ENCODE data around the gene AP3S1.

The AP3S1 gene

GRCh38 chr5:115841382-115842088 lies at the start of gene AP3S1, which contains the start of gene ATG12:
TSS of gene AP3S1 (plus strand) at chr5:115841935. CDS start at chr5:115842038, 103 bp downstream.
TSS of gene ATG12 (minus strand) at chr5:115841565. CDS start at chr5:115841552, 13 bp downstream.
- TF ChIP-seq CTCF (conservative IDR thresholded peaks at IDR 0.05; ENCODE audit: control insufficient read depth, insufficient read depth, low read depth, low read length): no peak
- DNase-seq (ENCODE audit: low read depth): peak; percentile 91
- peak within 1 kb of the TSS; percentile 78 for H3K4me3 ChIP-seq (ENCODE audit: control insufficient read depth, low read depth, low read length)

- no peak for TF ChIP-seq CTCF (conservative IDR thresholded peaks at IDR 0.05; ENCODE audit: control insufficient read depth, insufficient read depth, low read depth, low read length)
- no peak overlapping the region for H3K4me3 ChIP-seq (ENCODE audit: control insufficient read depth, low read depth, low read length)
- DNase-seq (ENCODE audit: low read depth): no peak
These were observed 46.0 kb upstream of the AP3S1 start for GRCh38 chr5:115795700-115796099.

GRCh38 chr5:115796656-115797055 lies 45.1 kb upstream of the AP3S1 start:
- no peak for DNase-seq (ENCODE audit: low read depth)
- TF ChIP-seq CTCF (conservative IDR thresholded peaks at IDR 0.05; ENCODE audit: control insufficient read depth, insufficient read depth, low read depth, low read length): no peak
- H3K4me3 ChIP-seq (ENCODE audit: control insufficient read depth, low read depth, low read length): no peak overlapping the region

GRCh38 chr5:115798252-115798651 lies 43.5 kb upstream of the AP3S1 start:
- DNase-seq (ENCODE audit: low read depth): no peak
- no peak overlapping the region for H3K4me3 ChIP-seq (ENCODE audit: control insufficient read depth, low read depth, low read length)
- TF ChIP-seq CTCF (conservative IDR thresholded peaks at IDR 0.05; ENCODE audit: control insufficient read depth, insufficient read depth, low read depth, low read length): no peak

GRCh38 chr5:115800108-115800507 lies 41.6 kb upstream of the AP3S1 start:
- no peak for DNase-seq (ENCODE audit: low read depth)
- no peak overlapping the region for H3K4me3 ChIP-seq (ENCODE audit: control insufficient read depth, low read depth, low read length)
- TF ChIP-seq CTCF (conservative IDR thresholded peaks at IDR 0.05; ENCODE audit: control insufficient read depth, insufficient read depth, low read depth, low read length): no peak

- DNase-seq (ENCODE audit: low read depth): no peak
- no peak overlapping the region for H3K4me3 ChIP-seq (ENCODE audit: control insufficient read depth, low read depth, low read length)
- no peak for TF ChIP-seq CTCF (conservative IDR thresholded peaks at IDR 0.05; ENCODE audit: control insufficient read depth, insufficient read depth, low read depth, low read length)
These were observed 40.6 kb upstream of the AP3S1 start for GRCh38 chr5:115801152-115801551.

Measured in fibroblast of mammary gland (primary cell).